Measurements from ENCODE around the gene GRIK1.

- TF ChIP-seq CTCF (optimal IDR thresholded peaks at IDR 0.05 in 1 of 3, IDR thresholded peaks at IDR 0.05 in 1 of 3, conservative IDR thresholded peaks at IDR 0.05 in 1 of 3; ENCODE audit: extremely low read depth in 1 of 3, insufficient read depth in 2 of 3, low read length in 3 of 3) (no peak), EZH2 (IDR thresholded peaks at IDR 0.05; ENCODE audit: low read length) (no peak)
Measured at GRCh38 chr21:29904359-29905282, 35.2 kb downstream of the GRIK1 start.

Measured in keratinocyte (primary cell).